ENCODE data around the gene ADGRL3.

Gene ADGRL3

GRCh38 chr4:62117886-62118285 lies 917.8 kb downstream of the ADGRL3 start:
- DNase-seq (ENCODE audit: low read depth): no peak

- no peak for DNase-seq (ENCODE audit: low read depth)
These were observed 918.4 kb downstream of the ADGRL3 start for GRCh38 chr4:62118558-62118957.

- no peak for DNase-seq (ENCODE audit: low read depth)
These were observed 919.1 kb downstream of the ADGRL3 start for GRCh38 chr4:62119195-62119594.

GRCh38 chr4:62126064-62126732 lies 926.1 kb downstream of the ADGRL3 start:
- no peak for DNase-seq (ENCODE audit: low read depth)
